GM19397 (cell line): ENCODE measurements around the gene LAP3.
"Not testable (repeated sequence)": the region's sequence is repeated elsewhere in the genome, so short reads cannot be mapped to it uniquely, and the experiment has no call there.

Experiments used
- ATAC-seq: cut with Tn5 transposase; IDR thresholded peaks from one replicate; pipeline ENCODE4 v1.9.1; 2021; ENCODE audit warnings: mild to moderate bottlenecking, moderate library complexity; ENCODE audit not compliant: unreplicated experiment

Gene LAP3

DNA sequence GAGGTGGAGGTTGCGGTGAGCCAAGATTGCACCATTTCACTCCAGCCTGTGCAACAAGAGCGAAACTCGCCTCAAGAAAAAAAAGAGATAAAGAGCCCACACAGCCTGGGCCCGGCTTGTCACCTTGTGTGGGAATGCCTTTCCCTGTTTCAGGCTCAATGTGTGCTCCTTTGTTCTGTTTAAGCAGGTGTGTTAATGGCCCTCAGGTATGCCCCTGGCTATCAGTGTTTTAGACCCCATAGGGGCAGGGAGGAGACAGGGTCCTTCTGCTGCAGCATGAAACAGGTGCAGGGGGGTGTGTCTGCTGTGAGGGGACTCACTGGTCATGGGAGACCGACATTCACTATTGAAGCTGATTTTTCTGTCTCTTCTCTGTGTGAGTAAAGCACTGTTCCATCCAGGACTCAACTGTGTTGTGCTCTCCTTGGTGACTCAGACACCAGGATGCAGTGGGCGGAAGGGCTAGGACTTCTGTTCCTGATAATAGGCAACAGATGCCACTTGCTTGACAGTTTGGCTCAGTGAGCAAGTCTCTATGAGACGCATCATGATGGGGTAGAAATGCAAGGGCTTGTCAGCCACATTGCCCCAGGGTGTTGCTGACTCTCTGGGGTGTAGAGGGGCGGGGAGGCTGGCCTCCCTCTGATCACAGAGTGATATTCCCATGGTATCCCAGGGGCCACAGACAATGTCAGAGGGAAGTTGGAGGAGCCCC lies 15.6 kb upstream of the LAP3 start:
- no peak for ATAC-seq

DNA sequence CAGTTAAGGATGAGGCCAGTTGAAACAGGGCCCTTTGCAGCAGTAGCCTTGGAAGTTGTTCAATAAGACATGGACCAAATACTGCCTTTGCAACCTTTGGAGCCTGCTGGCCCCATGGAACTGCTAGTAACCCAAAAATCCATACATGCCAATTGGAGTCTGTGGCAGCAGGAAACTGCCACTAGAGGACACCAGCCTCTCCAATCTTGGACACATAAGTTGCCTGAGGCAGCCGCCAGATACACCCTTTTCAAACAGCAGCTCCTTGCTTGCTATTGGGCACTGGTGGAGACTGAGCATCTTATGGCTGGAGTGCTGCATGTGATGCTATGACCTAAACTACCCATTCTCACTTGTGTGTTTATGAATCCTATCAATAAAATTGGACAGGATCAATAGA lies 14.8 kb upstream of the LAP3 start:
- no peak for ATAC-seq

DNA sequence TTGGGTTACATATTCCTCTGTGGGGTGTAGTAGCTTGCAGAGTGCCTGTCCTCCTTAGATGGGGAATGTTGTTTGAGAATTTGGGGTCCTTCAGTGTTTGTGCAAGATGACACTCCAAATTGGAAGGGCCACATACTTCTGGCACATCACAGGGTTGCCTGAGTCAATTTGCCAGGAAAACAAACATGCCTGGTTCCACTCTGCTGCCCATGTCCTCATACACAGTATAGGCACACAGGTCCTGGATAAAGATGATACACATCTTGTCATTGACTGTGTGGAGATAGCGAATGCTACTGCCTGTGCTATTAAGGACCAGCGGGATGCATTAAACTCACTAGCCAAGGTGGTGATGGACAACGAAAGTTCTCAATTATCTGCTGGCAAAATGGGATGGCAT lies 11.2 kb upstream of the LAP3 start:
- ATAC-seq, result no peak

DNA sequence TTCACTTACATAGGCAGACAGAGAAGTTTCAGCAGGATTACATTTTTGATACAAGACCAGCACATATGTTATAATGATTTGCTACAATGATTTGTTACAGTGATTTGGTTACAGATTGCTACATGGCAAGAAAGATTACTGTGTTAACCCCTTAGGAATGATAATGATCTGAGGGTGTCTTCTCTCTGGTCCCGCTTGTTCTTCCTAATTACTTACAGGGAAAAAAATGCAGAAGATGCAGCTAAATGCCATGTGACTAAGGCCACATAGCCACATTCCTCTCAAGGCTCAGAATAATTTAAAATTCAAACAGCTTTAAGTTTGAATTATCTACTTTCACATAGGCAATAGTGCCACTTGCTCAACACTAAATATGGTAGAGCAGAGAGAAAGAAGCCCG lies 9.7 kb upstream of the LAP3 start:
- ATAC-seq, result no peak

DNA sequence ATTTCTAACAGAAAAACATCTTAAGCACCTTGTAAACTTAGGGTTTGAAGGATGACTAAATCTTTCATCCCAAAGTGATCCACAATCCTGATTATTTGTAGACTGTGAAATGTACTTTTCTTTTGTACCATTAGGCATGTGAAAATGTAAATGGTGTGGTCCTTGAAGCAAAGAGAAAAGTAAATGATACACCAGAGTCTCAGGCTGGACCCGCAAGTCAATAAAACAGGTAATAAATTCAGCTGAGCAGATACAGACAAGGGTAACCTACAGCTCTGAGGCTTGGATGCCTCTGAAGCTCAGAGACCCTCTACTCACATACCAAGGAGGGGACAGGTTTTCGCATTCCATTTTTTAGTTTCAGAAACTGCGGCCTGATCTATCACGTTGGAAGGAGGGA lies 2.8 kb upstream of the LAP3 start:
- ATAC-seq, result no peak

DNA sequence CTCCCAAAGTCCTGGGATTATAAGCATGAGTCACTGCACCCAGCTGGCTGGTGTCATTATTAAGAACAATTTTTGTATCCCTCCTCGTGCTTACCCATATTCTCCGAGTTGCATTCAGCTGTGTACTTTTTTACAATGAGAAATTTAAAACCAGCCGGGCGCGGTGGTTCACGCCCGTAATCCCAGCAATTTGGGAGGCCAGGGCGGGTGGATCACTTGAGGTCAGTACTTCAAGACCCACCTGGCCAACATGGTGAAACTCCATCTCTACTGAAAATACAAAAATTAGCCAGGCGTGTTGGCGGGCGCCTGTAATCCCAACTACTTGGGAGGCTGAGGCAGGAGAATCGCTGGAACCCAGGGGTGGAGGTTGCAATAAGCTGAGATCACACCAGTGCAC lies 1.8 kb upstream of the LAP3 start:
- not testable (repeated sequence) for ATAC-seq

DNA sequence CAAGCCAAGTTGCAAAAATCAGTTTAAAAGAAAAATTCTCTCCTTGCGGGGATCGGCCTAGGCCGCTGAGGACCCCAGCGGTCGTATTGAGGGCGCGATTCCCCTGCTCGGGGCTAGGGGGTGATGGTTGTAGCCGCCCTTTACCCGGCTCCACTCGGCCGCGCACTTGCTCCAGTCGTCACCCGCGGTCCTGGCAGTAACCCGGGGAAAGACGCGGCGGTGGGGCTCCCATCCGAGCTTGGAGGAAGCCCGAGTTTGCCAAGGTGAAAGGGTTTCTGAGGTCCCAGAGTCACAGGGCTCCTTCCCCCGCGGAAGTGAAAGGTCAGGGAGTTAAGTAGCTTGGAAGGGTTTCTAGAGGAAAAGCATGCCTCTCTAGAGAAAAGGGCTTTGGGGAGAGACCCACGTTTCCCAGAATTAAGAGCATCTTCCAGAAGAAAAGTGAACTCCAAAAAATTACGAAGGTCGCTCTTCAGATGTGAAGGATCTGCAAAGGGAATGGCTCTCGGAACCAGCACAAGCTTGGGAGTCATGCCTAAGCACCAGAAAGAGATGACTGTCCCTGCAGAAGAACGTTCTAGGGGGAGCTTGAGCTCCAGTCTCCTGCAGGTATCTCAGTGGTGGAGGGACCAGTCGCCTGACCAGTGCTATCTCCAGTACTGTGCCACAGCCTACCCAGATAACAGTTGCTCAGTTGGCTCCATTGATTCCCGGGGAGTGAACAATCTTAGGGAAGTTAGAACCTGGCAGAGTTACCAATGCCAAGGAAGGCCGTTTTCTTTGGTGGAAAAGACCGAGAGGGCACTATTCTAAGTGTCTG lies 875 bp downstream of the LAP3 start:
- ATAC-seq, result peak; percentile 11

DNA sequence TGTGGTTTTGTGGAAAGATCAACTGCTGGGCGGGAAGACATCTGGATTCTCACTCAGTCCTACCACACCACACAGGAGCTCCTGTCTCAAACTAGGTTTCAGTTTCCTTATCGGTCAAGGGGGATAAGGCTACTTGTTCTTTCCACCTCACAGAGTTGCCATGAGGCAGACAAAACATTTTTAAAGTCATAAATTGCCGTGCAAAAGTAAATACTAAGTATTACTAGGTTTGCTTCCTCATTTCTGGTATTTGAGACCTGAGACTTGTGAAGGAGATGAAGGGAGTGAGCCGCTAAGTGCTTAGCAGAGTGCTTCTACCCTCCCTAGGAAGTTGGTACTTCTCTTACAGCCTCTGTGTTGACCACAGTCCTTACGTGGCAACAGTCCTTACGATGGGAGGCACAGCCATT lies 1.5 kb downstream of the LAP3 start:
- peak; percentile 15 for ATAC-seq

DNA sequence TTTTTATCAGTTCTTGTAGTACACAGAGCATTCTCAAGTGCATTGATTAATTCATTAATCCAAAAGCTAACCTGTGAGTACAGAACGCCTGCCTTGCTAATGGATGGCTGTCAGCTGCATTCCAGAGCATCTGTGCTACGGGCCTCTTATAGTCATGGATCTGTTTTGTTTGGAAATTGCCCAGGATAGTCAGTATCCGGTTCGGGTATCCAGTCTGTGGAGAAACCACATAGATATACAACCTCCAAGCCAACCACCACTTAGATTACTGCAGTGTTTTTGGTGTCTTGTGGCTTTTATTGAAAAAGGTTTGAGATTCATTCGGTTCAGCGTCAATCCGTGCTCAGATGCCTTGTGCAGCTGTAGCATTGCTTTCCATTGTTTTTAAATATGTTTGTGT lies 4.0 kb downstream of the LAP3 start:
- ATAC-seq, result no peak

DNA sequence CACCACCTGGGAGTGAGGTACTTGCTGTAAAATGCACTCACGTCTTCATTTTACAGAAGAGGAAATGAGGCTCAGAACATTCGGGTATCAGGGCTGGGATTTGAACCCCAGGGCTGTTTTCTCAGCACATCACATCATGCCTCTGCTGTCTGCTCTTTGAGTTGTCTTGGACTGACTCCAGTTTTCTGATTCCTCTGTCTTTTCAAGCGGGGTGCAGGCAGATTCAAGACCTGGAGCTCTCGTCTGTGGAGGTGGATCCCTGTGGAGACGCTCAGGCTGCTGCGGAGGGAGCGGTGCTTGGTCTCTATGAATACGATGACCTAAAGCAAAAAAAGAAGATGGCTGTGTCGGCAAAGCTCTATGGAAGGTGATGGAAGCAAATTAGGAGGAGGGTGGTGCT lies 6.3 kb downstream of the LAP3 start:
- ATAC-seq, result no peak

DNA sequence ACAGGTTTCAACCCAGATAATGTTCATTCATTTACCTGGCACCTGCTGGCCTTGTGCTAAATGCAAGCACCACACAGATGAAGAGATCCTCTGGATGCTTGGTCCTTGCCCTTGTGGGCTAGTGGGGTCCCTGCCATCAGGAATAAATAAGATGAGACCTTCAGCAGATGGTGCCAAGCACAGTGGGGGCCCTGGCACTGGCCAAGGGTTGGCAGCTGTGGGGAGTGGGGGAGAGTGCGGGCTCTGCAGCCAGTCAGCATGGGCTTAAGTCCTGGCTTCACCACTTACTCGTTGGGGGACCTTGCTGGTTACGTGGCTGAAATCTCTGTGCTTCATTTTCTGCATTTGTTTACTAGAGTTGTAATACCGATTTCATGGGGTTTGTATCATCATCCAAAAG lies 6.9 kb downstream of the LAP3 start:
- no peak for ATAC-seq

DNA sequence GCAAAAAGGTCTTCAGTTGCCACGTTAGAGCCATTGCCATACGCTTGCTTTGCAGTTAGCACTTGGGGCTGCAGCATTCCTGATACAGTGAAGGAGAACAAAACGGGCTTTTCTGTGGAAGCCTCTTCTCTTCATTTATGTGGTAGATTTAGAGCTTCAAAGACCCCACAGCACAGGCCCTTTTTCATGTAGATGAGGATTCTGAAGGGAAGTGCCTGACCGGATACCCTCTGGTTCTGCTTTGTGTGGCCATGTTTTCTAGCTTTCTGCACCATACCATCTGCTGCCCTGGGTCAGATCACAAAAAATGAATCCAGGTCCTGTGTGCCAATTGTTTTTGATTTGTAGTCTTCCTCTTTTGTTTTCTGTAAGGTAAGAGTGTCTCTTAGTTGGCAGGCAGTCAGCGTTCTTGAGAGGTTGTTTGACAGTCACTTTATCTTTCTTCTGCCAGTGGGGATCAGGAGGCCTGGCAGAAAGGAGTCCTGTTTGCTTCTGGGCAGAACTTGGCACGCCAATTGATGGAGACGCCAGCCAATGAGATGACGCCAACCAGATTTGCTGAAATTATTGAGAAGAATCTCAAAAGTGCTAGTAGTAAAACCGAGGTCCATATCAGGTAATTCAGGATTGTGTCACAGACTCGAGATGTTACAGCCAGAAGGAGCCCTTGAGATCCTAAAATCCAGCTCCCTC lies 7.7 kb downstream of the LAP3 start:
- no peak for ATAC-seq

DNA sequence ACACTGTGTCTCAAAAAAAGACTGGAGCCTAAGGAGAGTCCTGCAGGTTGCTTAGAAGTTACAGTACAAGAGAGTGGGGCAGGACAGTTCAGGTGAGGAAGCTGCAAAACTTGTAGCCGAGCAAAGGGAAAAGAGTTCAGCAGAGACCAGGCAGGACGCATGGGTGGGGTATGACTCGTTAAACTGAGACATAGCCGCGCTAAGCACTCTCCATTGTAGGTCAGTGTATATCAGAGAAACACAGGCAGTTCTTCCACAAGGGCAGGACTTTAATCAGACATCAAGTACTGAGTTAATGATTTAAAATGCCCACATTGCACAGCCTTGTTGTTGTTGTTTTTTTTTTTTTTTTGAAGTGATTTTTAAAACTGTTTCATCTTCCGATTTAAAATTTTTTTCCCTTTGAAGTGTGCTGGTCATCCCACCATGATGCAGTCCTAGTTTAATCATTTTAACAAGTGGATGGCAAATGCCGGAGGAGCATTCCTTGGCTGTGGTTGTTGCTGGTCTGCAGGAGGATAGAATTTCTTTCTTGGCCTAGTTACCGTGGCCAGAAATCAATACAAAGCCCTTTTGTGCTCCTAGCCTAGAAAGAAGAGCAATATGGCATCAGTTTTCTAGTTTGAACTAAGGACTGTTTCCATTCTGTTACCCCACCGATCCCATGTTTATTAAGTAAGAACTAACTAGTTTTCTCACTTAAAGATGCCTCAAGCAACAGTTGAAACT lies 10.3 kb downstream of the LAP3 start:
- no peak for ATAC-seq

DNA sequence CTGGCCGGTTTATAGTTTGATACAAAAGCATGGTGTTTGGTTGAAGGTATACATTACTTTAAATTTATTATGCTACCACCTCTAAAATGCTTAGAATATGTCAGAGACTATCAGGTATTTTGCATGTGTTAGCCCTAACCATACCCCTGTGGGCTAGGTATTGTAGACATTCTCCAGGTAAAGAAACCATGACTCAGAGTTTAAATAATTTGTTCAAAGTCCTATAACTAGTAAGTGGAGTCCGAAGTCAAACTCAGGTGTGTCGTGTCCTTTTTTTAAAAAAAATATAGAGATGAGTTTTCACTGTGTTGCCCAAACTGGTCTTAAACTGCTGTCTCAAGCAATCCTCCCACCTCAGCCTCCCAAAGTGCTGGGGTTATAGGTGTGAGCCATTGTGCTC lies 12.4 kb downstream of the LAP3 start:
- no peak for ATAC-seq

DNA sequence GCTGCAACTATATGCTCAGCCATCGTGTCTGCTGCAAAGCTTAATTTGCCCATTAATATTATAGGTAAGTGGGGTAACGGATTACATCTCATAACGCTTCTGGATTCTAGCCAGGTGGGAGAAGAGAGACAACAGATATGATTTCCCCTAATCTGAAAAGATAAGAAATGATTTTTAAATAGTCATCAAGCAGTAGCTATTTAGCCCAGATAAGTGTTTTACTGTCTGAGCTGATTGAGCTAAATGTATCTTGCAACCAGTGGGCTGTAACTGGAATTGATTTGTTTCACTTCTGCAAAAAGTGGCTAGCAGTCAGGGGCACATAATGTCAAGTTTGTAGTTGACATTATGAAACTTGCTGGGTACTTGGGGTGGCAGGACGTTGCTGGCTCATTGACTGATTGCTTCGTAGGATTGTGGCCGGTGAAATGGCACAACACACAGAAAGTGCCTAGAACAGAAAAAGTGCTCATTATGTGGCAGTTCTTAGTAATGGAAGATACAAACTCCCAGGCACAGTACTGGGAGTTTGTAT lies 18.5 kb downstream of the LAP3 start:
- peak; percentile 88 for ATAC-seq

DNA sequence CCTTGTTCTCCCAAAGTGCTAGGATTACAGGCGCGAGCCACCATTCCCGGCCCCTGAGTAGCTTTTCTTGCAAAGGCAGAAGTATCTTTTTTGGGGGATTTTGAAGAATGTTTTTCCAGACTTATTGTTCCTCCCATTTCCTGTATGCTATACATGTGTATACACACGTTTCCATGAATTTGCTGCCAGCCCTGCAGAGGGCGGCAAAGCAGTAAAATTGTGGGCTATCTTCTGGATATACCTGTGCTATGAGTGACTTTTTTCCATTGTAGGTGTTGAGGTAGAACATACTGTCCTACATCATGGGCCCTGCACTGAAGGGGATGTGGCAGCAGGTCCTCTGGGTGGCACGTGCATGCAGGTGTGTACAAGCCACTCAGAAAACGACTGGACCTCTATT lies 20.5 kb downstream of the LAP3 start:
- no peak for ATAC-seq

DNA sequence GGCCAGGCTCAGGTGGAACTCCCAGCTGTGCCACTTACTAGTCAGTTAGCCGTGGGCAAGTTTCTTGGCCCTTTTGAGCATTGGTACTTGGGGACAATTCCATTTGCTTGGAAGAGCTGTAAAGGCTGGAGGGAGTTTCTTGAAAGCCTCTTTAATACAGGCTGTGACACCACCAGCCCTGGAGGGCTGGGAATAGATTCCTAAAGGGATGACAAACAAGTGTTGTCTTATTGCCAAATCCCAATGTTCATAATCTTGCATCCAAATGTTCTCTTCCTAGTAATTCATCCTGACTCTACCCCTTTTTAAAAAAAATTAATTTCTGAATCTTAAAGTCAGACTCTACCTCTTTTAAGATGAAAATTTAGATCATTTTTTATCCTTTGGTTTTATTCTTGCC lies 22.8 kb downstream of the LAP3 start:
- ATAC-seq, result no peak

DNA sequence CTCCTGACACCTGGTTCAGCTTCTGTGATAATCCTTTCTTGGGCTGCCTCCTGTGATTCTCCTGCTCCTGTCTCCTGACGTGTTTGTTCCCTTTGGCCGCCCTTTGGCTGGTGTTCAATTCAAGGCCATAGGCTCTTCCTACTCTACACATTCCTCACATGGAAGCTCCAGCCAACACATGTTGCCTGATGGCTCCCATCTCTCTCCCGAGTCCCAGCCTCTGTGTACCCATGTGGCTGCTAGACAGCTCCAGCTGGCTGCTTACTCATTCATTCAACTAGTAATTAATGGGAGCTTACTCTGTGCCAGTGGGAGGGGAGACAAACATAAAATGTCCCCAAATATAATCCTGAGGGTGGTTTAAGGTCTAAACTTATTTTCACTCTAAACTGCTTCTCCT lies 28.2 kb downstream of the LAP3 start:
- ATAC-seq, result no peak

DNA sequence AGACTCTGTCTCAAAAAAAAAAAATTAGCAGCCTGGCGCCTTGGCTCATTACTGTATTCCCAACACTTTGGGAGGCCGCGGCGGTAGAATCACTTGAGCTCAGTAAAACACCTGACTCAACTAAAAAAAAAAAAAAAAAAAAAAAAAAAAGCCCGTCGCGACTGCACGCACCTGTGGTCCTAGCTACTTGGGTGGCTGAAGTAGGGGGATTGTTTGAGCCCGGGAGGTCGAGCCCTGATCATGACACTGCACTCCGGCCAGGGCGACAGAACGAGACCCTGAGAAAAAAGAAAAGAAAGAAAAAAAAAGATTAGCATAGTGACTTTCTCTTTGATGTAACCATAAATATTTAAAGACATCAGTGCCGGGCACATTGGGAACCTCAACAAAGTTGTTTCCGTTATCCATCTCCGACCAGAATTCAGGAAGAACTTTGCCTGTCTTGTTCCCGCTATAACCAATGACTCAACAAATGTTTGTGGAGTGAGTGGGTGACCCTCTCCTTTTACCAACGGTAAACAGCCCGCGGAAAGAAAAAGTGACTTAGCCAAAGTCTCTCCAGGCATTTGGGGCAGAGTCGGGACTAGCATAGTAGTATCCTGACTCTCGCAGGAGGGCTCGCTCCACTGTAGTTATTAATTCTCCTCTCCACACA lies 36.9 kb downstream of the LAP3 start:
- peak; percentile 45 for ATAC-seq
